ENCODE results near the gene XRCC4.
"Not testable (repeated sequence)": the region's sequence is repeated elsewhere in the genome, so short reads cannot be mapped to it uniquely, and the experiment has no call there.

Gene XRCC4

DNA sequence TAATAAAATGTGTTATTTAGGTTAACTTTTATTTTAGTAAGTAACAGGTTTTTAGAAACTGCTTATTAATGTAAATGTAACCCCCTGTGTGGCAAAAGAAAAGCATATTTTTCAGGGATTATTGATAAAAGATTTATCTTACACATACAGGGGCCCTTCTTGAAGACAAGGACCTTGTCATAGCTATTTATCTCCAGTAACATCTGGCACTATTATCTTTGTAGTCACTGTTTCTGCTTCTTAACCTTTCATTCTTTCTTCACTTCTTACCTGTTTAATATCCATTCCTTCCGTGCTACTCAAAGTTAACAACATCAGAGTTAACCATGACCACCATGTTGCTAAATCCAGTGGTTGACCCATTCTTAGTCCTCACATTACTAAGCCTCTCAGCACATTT is 276.4 kb downstream of the XRCC4 start:
- no peak overlapping the region for H2BK15ac ChIP-seq (ENCODE audit: low read length)
- H3K4ac ChIP-seq (ENCODE audit: low read length) = no peak overlapping the region
- H2AK5ac ChIP-seq (ENCODE audit: low read depth, low read length) = no peak overlapping the region
- H3K27ac ChIP-seq (replicated peaks; ENCODE audit: low read length) = no peak overlapping the region
- H3K79me1 ChIP-seq (ENCODE audit: low read depth, low read length) = no peaks in the 10 kb centered on the region
- H3K9me3 ChIP-seq (replicated peaks in 1 of 2; ENCODE audit: control insufficient read depth in 2 of 2, insufficient read depth in 1 of 2, low read depth in 1 of 2, low read length in 2 of 2) = peaks cover 0 to 4% of the 10 kb centered on the region in 2 donors
- H3K4me2 ChIP-seq (ENCODE audit: insufficient read depth, low read length, poor library complexity, severe bottlenecking) = no peak overlapping the region
- H3K4me1 ChIP-seq (ENCODE audit: control insufficient read depth in 2 of 2, insufficient read depth in 1 of 2, low read depth in 1 of 2, low read length in 2 of 2) = peaks cover 9% of the 10 kb centered on the region in 2 donors
- no peak overlapping the region for H2BK120ac ChIP-seq (ENCODE audit: low read depth, low read length)
- no peak overlapping the region for H3K9ac ChIP-seq (ENCODE audit: low read depth, low read length, poor library complexity)
- H3K14ac ChIP-seq (ENCODE audit: low read length) = no peak overlapping the region
- no peak overlapping the region for H3K18ac ChIP-seq (ENCODE audit: low read length)
- no peak overlapping the region for H4K8ac ChIP-seq (ENCODE audit: low read depth, low read length)
- H3K36me3 ChIP-seq (replicated peaks in 1 of 2; ENCODE audit: control insufficient read depth in 2 of 2, insufficient read depth in 2 of 2, low read length in 2 of 2) = no peaks in the 10 kb centered on the region
- no peak overlapping the region for H2AFZ ChIP-seq (ENCODE audit: low read length)
- H3K23ac ChIP-seq (ENCODE audit: low read depth, low read length, poor library complexity) = no peak overlapping the region
- H4K91ac ChIP-seq (ENCODE audit: low read depth, low read length, poor library complexity) = no peak overlapping the region
- no peak for DNase-seq (ENCODE audit: low spot score)
- H2BK12ac ChIP-seq (ENCODE audit: low read length) = no peak overlapping the region
- no peak overlapping the region for H3K4me3 ChIP-seq (ENCODE audit: low read length in 2 of 2)
- H2BK5ac ChIP-seq (ENCODE audit: low read length) = no peak overlapping the region
- WGBS, 2 donors (ENCODE audit: extremely low coverage in 2 of 2, insufficient read length in 2 of 2, insufficient replicate concordance in 1 of 2) = no CpG with 5 or more reads among the region's 1 CpG
- H3K27me3 ChIP-seq (ENCODE audit: control insufficient read depth in 3 of 3, insufficient read depth in 3 of 3, low read depth in 1 of 3, low read length in 3 of 3) = no peaks in the 10 kb centered on the region

DNA sequence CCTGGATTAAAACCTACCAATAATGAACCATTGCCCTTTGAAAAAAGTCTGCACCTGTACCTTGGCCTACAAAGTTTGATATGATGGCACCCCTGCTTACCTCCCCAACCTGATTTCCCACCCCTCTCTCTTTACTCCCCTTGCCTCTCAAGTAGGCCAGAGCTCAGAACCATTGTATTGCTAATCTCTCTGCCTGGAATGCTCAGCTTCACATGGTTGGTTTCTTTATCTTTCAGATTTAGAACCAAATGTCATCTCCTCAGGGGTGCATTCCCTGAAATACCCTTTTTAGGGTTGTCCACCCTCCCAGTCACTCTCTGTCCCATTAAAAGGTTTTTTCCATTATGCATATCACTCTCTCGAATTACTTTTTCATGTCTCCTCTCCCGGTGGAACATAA is 277.6 kb downstream of the XRCC4 start:
- Histone ChIP-seq H2BK5ac (ENCODE audit: low read length) (no peak overlapping the region), H3K4me3 (ENCODE audit: low read length in 2 of 2) (no peak overlapping the region), H3K27me3 (ENCODE audit: control insufficient read depth in 3 of 3, insufficient read depth in 3 of 3, low read depth in 1 of 3, low read length in 3 of 3) (no peaks in the 10 kb centered on the region), H3K4ac (ENCODE audit: low read length) (no peak overlapping the region), H3K9me3 (replicated peaks in 1 of 2; ENCODE audit: control insufficient read depth in 2 of 2, insufficient read depth in 1 of 2, low read depth in 1 of 2, low read length in 2 of 2) (no peaks in the 10 kb centered on the region), H3K14ac (ENCODE audit: low read length) (no peak overlapping the region), H3K36me3 (replicated peaks in 1 of 2; ENCODE audit: control insufficient read depth in 2 of 2, insufficient read depth in 2 of 2, low read length in 2 of 2) (no peaks in the 10 kb centered on the region), H3K4me2 (ENCODE audit: insufficient read depth, low read length, poor library complexity, severe bottlenecking) (no peak overlapping the region), H2AFZ (ENCODE audit: low read length) (peak overlapping the region; percentile 70), H3K27ac (replicated peaks; ENCODE audit: low read length) (peak overlapping the region; percentile 80), H2BK12ac (ENCODE audit: low read length) (no peak overlapping the region), H3K18ac (ENCODE audit: low read length) (no peak overlapping the region), H2BK120ac (ENCODE audit: low read depth, low read length) (no peak overlapping the region), H4K8ac (ENCODE audit: low read depth, low read length) (no peak overlapping the region), H2BK15ac (ENCODE audit: low read length) (no peak overlapping the region), H3K4me1 (ENCODE audit: control insufficient read depth in 2 of 2, insufficient read depth in 1 of 2, low read depth in 1 of 2, low read length in 2 of 2) (peaks cover 9% of the 10 kb centered on the region in 2 donors), H3K9ac (ENCODE audit: low read depth, low read length, poor library complexity) (no peak overlapping the region), H4K91ac (ENCODE audit: low read depth, low read length, poor library complexity) (no peak overlapping the region), H3K79me1 (ENCODE audit: low read depth, low read length) (no peaks in the 10 kb centered on the region), H2AK5ac (ENCODE audit: low read depth, low read length) (no peak overlapping the region), H3K23ac (ENCODE audit: low read depth, low read length, poor library complexity) (no peak overlapping the region)
- no peak for DNase-seq (ENCODE audit: low spot score)
- WGBS, 2 donors (ENCODE audit: extremely low coverage in 2 of 2, insufficient read length in 2 of 2, insufficient replicate concordance in 1 of 2) = no CpG with 5 or more reads among the region's 2 CpGs

DNA sequence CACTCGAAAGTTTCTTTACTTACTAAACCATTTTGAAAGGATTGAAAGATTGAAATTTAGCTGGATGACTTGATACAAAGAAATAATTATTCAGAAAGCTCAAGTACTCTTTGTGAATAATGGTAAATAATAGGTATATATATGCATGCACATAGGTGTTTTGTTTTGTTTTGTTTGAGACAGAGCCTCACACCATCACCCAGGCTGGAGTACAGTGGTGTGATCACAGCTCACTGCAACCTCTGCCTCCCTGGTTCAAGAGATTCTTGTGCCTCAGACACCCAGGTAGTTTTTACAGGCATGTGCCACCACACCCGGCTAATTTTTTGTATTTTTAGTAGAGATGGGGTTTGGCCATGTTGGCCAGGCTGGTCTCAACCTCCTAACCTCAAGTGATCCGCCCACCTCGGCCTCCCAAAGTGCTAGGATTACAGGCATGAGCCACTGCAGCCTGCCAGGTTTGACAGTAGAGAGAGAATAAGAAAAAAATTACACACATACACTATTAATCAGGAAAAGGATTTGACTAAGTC is 278.2 kb downstream of the XRCC4 start:
- H2AFZ ChIP-seq (ENCODE audit: low read length) = peak overlapping the region; percentile 70
- H2BK120ac ChIP-seq (ENCODE audit: low read depth, low read length); H3K18ac ChIP-seq (ENCODE audit: low read length); H2AK5ac ChIP-seq (ENCODE audit: low read depth, low read length); H2BK12ac ChIP-seq (ENCODE audit: low read length); H3K4ac ChIP-seq (ENCODE audit: low read length); DNase-seq (ENCODE audit: low spot score); H2BK15ac ChIP-seq (ENCODE audit: low read length); H3K27me3 ChIP-seq (ENCODE audit: control insufficient read depth in 3 of 3, insufficient read depth in 3 of 3, low read depth in 1 of 3, low read length in 3 of 3); H2BK5ac ChIP-seq (ENCODE audit: low read length); H3K27ac ChIP-seq (replicated peaks; ENCODE audit: low read length); H4K91ac ChIP-seq (ENCODE audit: low read depth, low read length, poor library complexity); H3K4me3 ChIP-seq (ENCODE audit: low read length in 2 of 2); H3K14ac ChIP-seq (ENCODE audit: low read length); H3K4me1 ChIP-seq (ENCODE audit: control insufficient read depth in 2 of 2, insufficient read depth in 1 of 2, low read depth in 1 of 2, low read length in 2 of 2); H4K8ac ChIP-seq (ENCODE audit: low read depth, low read length); H3K79me1 ChIP-seq (ENCODE audit: low read depth, low read length); H3K36me3 ChIP-seq (replicated peaks in 1 of 2; ENCODE audit: control insufficient read depth in 2 of 2, insufficient read depth in 2 of 2, low read length in 2 of 2); H3K23ac ChIP-seq (ENCODE audit: low read depth, low read length, poor library complexity); H3K4me2 ChIP-seq (ENCODE audit: insufficient read depth, low read length, poor library complexity, severe bottlenecking); H3K9ac ChIP-seq (ENCODE audit: low read depth, low read length, poor library complexity); H3K9me3 ChIP-seq (replicated peaks in 1 of 2; ENCODE audit: control insufficient read depth in 2 of 2, insufficient read depth in 1 of 2, low read depth in 1 of 2, low read length in 2 of 2): not testable (repeated sequence)
- WGBS, 2 donors (ENCODE audit: extremely low coverage in 2 of 2, insufficient read length in 2 of 2, insufficient replicate concordance in 1 of 2) = no CpG with 5 or more reads among the region's 4 CpGs

DNA sequence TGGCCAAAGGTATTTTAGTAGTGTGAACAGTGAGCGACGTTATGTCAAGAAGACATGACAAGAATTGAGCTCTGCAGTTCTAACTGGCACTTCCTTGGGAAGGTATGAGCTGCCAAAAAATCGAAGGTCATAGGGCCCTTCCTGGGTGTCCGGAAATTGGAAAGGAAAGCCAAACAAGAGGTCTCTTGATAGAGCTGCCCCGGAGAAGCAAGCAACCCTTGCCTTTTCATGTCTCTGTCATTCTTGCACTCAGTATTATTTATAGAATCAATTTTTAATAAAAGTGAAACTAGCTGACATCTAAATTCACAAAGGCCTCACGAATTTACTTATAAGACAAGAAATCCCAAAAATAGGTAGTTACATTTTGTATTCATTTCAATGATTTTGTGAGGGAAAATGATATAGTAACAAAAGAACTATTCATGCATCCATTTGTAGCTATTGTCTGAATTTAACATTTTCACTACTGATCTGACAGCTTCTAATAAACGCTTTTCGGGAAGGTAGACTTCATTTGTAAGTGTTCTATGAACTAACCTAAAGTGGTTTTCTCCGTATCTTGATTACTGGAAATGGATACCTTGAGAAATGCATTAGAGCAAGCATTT is 280.4 kb downstream of the XRCC4 start:
- no peak overlapping the region for H2BK120ac ChIP-seq (ENCODE audit: low read depth, low read length)
- H2BK5ac ChIP-seq (ENCODE audit: low read length) = no peak overlapping the region

More for the DNA sequence above, 280.4 kb downstream of the XRCC4 start:
- no peak overlapping the region for H3K23ac ChIP-seq (ENCODE audit: low read depth, low read length, poor library complexity)
- no peak overlapping the region for H3K4me3 ChIP-seq (ENCODE audit: low read length in 2 of 2)
- H3K4me1 ChIP-seq (ENCODE audit: control insufficient read depth in 2 of 2, insufficient read depth in 1 of 2, low read depth in 1 of 2, low read length in 2 of 2) = peaks cover 9% of the 10 kb centered on the region in 2 donors
- H3K4ac ChIP-seq (ENCODE audit: low read length) = no peak overlapping the region
- no peak overlapping the region for H3K27ac ChIP-seq (replicated peaks; ENCODE audit: low read length)
- no peaks in the 10 kb centered on the region for H3K36me3 ChIP-seq (replicated peaks in 1 of 2; ENCODE audit: control insufficient read depth in 2 of 2, insufficient read depth in 2 of 2, low read length in 2 of 2)
- WGBS, 2 donors (ENCODE audit: extremely low coverage in 2 of 2, insufficient read length in 2 of 2, insufficient replicate concordance in 1 of 2) = no CpG with 5 or more reads among the region's 9 CpGs
- no peak overlapping the region for H3K4me2 ChIP-seq (ENCODE audit: insufficient read depth, low read length, poor library complexity, severe bottlenecking)
- no peak overlapping the region for H2AK5ac ChIP-seq (ENCODE audit: low read depth, low read length)
- H4K91ac ChIP-seq (ENCODE audit: low read depth, low read length, poor library complexity) = no peak overlapping the region
- H3K14ac ChIP-seq (ENCODE audit: low read length) = no peak overlapping the region
- H2AFZ ChIP-seq (ENCODE audit: low read length) = no peak overlapping the region
- H3K18ac ChIP-seq (ENCODE audit: low read length) = no peak overlapping the region
- no peaks in the 10 kb centered on the region for H3K27me3 ChIP-seq (ENCODE audit: control insufficient read depth in 3 of 3, insufficient read depth in 3 of 3, low read depth in 1 of 3, low read length in 3 of 3)
- H4K8ac ChIP-seq (ENCODE audit: low read depth, low read length) = no peak overlapping the region
- H3K79me1 ChIP-seq (ENCODE audit: low read depth, low read length) = no peaks in the 10 kb centered on the region
- no peak for DNase-seq (ENCODE audit: low spot score)
- no peak overlapping the region for H2BK12ac ChIP-seq (ENCODE audit: low read length)
- H3K9me3 ChIP-seq (replicated peaks in 1 of 2; ENCODE audit: control insufficient read depth in 2 of 2, insufficient read depth in 1 of 2, low read depth in 1 of 2, low read length in 2 of 2) = peaks cover 3 to 6% of the 10 kb centered on the region in 2 donors
- no peak overlapping the region for H3K9ac ChIP-seq (ENCODE audit: low read depth, low read length, poor library complexity)
- H2BK15ac ChIP-seq (ENCODE audit: low read length) = no peak overlapping the region
